Vagina (tissue), 2 donors: Measurements from ENCODE around the gene SLX4IP. TPM values are rescaled to one million over a fixed set of nuclear protein-coding genes. Genes with fewer than 3 reads are reported as not detected.
A peak's percentile ranks its signal among the peaks of the same experiment; 100 is the strongest.

Source experiments
- DNase-seq, 2 donors: peaks; one replicate each; pipeline ENCODE4 v3.0.0-alpha.2; 2017; ENCODE audit errors: extremely low spot score in 2 of 2
- H3K27ac ChIP-seq: fragments of 200-600 bp; sonication (generic); one replicate; pipeline ENCODE4 v1.5.1; 2019
- H3K27me3 ChIP-seq: fragments of 200-600 bp; sonication (generic); one replicate; pipeline ENCODE4 v1.5.1; 2019
- H3K36me3 ChIP-seq, 2 donors: fragments of 200-600 bp; sonication (generic); one replicate each; pipeline ENCODE4 v1.5.1; 2017 to 2019
- H3K4me1 ChIP-seq: fragments of 200-600 bp; sonication (generic); one replicate; pipeline ENCODE4 v1.5.1; 2019
- H3K4me3 ChIP-seq, 2 donors: fragments of 200-600 bp; sonication (generic); 1 replicate in 1 of 2; 2 replicates in 1 of 2; pipeline ENCODE4 v1.5.1; 2016 to 2019
- H3K9me3 ChIP-seq: fragments of 200-600 bp; sonication (generic); one replicate; pipeline ENCODE4 v1.5.1; 2019
- POLR2A ChIP-seq, 2 donors: fragments of 450-650 bp; IDR thresholded peaks; one replicate each; pipeline ENCODE4 v1.6.1; 2017; ENCODE audit warnings: antibody characterized with exemption in 2 of 2, mild to moderate bottlenecking in 2 of 2, moderate library complexity in 2 of 2
- POLR2AphosphoS5 ChIP-seq, 2 donors: sonication (generic); formaldehyde crosslinking; IDR thresholded peaks; one replicate each; pipeline ENCODE4 v1.9.0; 2017; ENCODE audit warnings: antibody characterized with exemption in 2 of 2, mild to moderate bottlenecking in 2 of 2, low read depth in 1 of 2; ENCODE audit not compliant: insufficient read depth in 1 of 2
- intact Hi-C: fragments of 100-400 bp; cut with DNase I; formaldehyde crosslinking; loops from one replicate; pipeline ENCODE4 v1.15.1; 2023
- total RNA-seq: library from RNA; depleted of rRNA; stranded (reverse); fragments of >200 nt; gene quantifications from one replicate; pipeline ENCODE4 v1.2.3, GENCODE V29; 2016
- TF ChIP-seq, protein P1 (sequence below), 3 experiments: fragments of 450-650 bp in 2 of 3; fragments of 200-600 bp in 1 of 3; sonication (generic) in 1 of 3; IDR thresholded peaks; one replicate each; pipeline ENCODE4 v1.5.1; 2017 to 2019; ENCODE audit warnings: antibody characterized with exemption in 3 of 3, mild to moderate bottlenecking in 2 of 3, moderate library complexity in 2 of 3

The SLX4IP gene
- total RNA-seq, 1 donor from 2014 or later: 4.9 TPM

DNA sequence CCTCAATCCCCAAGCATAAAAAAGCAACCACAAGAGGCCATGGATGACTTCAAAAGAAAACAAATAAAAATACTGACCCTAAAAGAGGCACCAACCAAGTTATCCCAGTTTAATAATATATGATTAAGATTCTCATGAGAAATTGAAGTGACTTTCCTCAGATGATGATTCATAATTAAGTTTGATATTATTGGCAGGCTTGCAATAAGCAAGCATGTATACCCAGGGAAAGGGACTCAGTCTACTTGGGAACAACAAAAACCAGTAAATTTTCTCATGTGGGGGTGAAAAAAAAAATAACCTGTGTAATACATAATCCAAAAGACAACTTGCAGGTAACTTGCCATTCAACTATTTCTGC, 219.1 kb downstream of the SLX4IP start:
- peak overlapping the region; percentile 97 for H3K27ac ChIP-seq
- peak overlapping the region in 1 of 2 donors; percentile 23 for H3K4me3 ChIP-seq
- TF ChIP-seq POLR2AphosphoS5 (IDR thresholded peaks at IDR 0.05; ENCODE audit: insufficient read depth in 1 of 2, low read depth in 1 of 2) (no peak), POLR2A (IDR thresholded peaks at IDR 0.05) (no peak)
- TF ChIP-seq, protein P1, sequence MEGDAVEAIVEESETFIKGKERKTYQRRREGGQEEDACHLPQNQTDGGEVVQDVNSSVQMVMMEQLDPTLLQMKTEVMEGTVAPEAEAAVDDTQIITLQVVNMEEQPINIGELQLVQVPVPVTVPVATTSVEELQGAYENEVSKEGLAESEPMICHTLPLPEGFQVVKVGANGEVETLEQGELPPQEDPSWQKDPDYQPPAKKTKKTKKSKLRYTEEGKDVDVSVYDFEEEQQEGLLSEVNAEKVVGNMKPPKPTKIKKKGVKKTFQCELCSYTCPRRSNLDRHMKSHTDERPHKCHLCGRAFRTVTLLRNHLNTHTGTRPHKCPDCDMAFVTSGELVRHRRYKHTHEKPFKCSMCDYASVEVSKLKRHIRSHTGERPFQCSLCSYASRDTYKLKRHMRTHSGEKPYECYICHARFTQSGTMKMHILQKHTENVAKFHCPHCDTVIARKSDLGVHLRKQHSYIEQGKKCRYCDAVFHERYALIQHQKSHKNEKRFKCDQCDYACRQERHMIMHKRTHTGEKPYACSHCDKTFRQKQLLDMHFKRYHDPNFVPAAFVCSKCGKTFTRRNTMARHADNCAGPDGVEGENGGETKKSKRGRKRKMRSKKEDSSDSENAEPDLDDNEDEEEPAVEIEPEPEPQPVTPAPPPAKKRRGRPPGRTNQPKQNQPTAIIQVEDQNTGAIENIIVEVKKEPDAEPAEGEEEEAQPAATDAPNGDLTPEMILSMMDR (IDR thresholded peaks at IDR 0.05): no peak
- H3K36me3 ChIP-seq: peaks cover 0 to 66% of the 10 kb centered on the region in 2 donors
- peaks cover 99% of the 10 kb centered on the region for H3K4me1 ChIP-seq
- H3K27me3 ChIP-seq: no peaks in the 10 kb centered on the region
- no peak for DNase-seq
- H3K9me3 ChIP-seq: no peaks in the 10 kb centered on the region
- intact Hi-C loops: no loop called here

DNA sequence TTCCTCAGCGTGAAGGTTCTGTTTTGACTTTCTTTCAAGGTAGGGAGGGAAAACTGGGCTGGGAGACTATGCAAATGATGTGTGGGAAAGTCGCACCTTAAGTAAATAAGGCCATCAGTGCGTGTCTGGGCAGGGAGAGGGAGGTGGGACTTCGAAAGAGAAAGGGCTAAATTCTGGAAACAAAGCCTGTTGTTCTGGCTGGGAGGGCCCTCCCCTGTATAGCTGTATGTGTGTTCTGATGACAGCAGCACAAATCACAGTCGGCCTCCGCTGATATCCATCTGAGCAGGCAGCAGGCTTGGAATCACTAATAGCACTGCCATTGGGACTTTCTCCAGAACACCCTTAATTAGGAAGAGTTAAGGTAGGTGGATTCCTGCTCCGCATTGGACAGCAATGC, 219.5 kb downstream of the SLX4IP start:
- intact Hi-C loops: no loop called here
- TF ChIP-seq POLR2AphosphoS5 (IDR thresholded peaks at IDR 0.05; ENCODE audit: insufficient read depth in 1 of 2, low read depth in 1 of 2) (no peak), POLR2A (IDR thresholded peaks at IDR 0.05) (no peak)
- TF ChIP-seq, protein P1 (IDR thresholded peaks at IDR 0.05): no peak
- peaks cover 0 to 62% of the 10 kb centered on the region in 2 donors for H3K36me3 ChIP-seq
- no peak overlapping the region for H3K4me3 ChIP-seq
- peaks cover 99% of the 10 kb centered on the region for H3K4me1 ChIP-seq
- H3K27ac ChIP-seq: peak overlapping the region; percentile 97
- no peaks in the 10 kb centered on the region for H3K27me3 ChIP-seq
- no peaks in the 10 kb centered on the region for H3K9me3 ChIP-seq
- no peak for DNase-seq

DNA sequence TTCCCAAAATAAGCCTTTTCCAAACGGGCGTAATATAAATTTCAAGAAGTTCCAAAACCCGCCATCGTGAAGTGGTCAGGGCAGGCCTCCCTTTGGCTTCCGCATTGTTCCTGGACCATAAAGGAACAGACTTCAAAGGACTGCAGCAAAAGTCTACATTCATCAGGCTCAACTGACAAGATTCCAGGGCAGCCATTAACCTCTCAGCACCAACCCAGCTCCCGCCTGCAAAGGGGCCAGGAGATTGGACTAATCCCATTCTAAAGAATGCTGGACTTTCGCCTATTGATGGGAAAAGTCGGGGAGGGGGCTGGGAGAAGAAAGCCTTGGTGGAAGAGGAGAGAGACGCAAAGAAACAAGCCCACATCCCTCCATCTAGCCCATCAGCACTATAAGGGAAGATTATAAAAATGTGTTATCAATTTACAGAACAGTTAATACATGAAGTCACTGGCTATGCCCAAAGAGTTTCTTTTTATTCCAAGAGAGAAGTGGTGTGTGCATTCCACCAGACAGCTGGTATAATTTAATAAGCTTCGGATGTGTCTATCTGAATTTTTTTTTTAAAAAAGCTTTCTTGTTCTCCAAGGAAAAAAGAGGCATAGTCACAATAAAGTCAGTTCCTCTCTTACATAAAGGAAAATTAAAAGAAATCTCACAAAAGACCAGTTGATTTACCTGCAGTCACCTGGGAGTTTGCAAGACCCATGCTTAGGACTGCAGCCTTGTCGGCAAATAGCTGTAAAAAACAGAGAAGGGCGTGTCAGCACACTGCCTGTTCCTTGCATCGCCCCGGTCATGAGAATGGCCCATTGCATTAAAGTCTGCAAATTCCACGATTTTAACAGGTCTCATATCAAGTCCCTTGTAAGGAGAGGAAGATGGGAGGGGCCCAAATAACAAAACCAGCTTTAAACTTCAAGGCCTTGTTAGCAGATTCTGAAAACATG, 220.9 kb downstream of the SLX4IP start:
- Histone ChIP-seq H3K36me3 (peaks cover 0 to 60% of the 10 kb centered on the region in 2 donors), H3K27ac (peak overlapping the region; percentile 97), H3K4me3 (no peak overlapping the region), H3K27me3 (no peaks in the 10 kb centered on the region), H3K9me3 (no peaks in the 10 kb centered on the region), H3K4me1 (peaks cover 99% of the 10 kb centered on the region)
- DNase-seq: no peak
- intact Hi-C loops: no loop called here
- TF ChIP-seq POLR2AphosphoS5 (IDR thresholded peaks at IDR 0.05; ENCODE audit: insufficient read depth in 1 of 2, low read depth in 1 of 2): no peak
- TF ChIP-seq, protein P1 (IDR thresholded peaks at IDR 0.05): no peak
- TF ChIP-seq POLR2A (IDR thresholded peaks at IDR 0.05): no peak

DNA sequence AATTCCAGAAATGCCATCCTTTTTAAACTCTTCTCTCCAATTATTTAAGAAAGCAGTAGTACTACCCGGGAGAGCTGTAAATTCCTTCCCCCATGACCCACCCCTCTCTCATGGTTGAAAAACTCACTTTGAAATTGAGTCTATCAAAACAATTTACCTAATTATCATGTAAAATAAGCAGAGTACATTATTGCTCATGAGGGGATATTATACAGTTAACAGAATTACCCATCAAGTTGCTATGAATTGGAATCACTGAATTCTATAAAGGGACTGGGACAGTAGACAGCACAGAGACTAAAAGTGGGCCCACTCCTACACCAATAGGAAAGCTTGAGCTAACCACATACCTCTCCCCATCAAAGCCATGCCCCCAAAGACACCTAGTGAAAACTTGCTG, 222.3 kb downstream of the SLX4IP start:
- no peak for TF ChIP-seq POLR2A (IDR thresholded peaks at IDR 0.05)
- TF ChIP-seq, protein P1 (IDR thresholded peaks at IDR 0.05): no peak
- TF ChIP-seq POLR2AphosphoS5 (IDR thresholded peaks at IDR 0.05; ENCODE audit: insufficient read depth in 1 of 2, low read depth in 1 of 2): no peak
- intact Hi-C loops: no loop called here
- no peak for DNase-seq
- no peaks in the 10 kb centered on the region for H3K27me3 ChIP-seq
- H3K9me3 ChIP-seq: no peaks in the 10 kb centered on the region
- peaks cover 99% of the 10 kb centered on the region for H3K4me1 ChIP-seq
- peaks cover 0 to 60% of the 10 kb centered on the region in 2 donors for H3K36me3 ChIP-seq
- no peak overlapping the region for H3K4me3 ChIP-seq
- H3K27ac ChIP-seq: peak overlapping the region; percentile 97
